ENCODE measurements around the gene GPAM.

The GPAM gene

DNA sequence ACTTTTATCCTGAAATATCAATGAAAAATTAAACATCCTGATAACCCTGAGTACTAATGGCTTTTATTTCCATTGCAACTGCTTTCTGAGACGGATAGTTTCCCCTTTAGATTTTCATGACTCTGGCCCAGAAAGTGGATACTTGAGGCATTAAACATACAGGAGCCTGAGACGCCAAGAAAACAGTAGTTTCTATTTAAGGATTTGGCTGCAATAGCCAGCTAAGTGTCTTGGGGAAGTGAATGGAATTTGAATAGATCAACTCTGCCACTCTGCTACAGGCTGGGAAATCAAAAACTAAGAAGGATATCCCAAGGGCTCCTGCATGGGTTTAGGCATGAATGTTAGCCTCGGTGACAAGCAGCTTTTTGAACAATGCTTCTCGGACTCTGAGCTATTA lies 24.7 kb upstream of the GPAM start:
- H4K20me1 ChIP-seq (ENCODE audit: insufficient read depth, low read length), result no peaks in the 10 kb centered on the region
- H3K27ac ChIP-seq (ENCODE audit: low read length), result no peak overlapping the region
- H3F3A ChIP-seq (ENCODE audit: insufficient read depth, low read length), result no peaks in the 10 kb centered on the region
- H3K4me3 ChIP-seq (ENCODE audit: low read length), result no peak overlapping the region
- H2AFZ ChIP-seq (ENCODE audit: low read length), result no peak overlapping the region
- no peaks in the 10 kb centered on the region for H3K9me2 ChIP-seq (replicated peaks; ENCODE audit: insufficient read depth, low read length)
- no peaks in the 10 kb centered on the region for H3K36me3 ChIP-seq (replicated peaks; ENCODE audit: insufficient read depth, low read length)
- no peak overlapping the region for H3K4me2 ChIP-seq (ENCODE audit: low read depth, low read length)
- H3K79me2 ChIP-seq (ENCODE audit: low read length), result no peaks in the 10 kb centered on the region
- no peaks in the 10 kb centered on the region for H3K4me1 ChIP-seq (ENCODE audit: low read length)
- no peak overlapping the region for H3K9ac ChIP-seq (ENCODE audit: low read length)
- H3K9me3 ChIP-seq (replicated peaks; ENCODE audit: insufficient read depth, low read length), result no peaks in the 10 kb centered on the region
- TF ChIP-seq, protein P1, sequence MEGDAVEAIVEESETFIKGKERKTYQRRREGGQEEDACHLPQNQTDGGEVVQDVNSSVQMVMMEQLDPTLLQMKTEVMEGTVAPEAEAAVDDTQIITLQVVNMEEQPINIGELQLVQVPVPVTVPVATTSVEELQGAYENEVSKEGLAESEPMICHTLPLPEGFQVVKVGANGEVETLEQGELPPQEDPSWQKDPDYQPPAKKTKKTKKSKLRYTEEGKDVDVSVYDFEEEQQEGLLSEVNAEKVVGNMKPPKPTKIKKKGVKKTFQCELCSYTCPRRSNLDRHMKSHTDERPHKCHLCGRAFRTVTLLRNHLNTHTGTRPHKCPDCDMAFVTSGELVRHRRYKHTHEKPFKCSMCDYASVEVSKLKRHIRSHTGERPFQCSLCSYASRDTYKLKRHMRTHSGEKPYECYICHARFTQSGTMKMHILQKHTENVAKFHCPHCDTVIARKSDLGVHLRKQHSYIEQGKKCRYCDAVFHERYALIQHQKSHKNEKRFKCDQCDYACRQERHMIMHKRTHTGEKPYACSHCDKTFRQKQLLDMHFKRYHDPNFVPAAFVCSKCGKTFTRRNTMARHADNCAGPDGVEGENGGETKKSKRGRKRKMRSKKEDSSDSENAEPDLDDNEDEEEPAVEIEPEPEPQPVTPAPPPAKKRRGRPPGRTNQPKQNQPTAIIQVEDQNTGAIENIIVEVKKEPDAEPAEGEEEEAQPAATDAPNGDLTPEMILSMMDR (IDR thresholded peaks at IDR 0.05; ENCODE audit: low read length), result no peak
- no peak for TF ChIP-seq EZH2 (optimal IDR thresholded peaks at IDR 0.05; ENCODE audit: low read depth, low read length)
- TF ChIP-seq EZH2phosphoT487 (IDR thresholded peaks at IDR 0.05; ENCODE audit: low read length), result no peak
- DNase-seq, result no peak
- H3K27me3 ChIP-seq (replicated peaks; ENCODE audit: insufficient read depth, low read length), result no peaks in the 10 kb centered on the region

DNA sequence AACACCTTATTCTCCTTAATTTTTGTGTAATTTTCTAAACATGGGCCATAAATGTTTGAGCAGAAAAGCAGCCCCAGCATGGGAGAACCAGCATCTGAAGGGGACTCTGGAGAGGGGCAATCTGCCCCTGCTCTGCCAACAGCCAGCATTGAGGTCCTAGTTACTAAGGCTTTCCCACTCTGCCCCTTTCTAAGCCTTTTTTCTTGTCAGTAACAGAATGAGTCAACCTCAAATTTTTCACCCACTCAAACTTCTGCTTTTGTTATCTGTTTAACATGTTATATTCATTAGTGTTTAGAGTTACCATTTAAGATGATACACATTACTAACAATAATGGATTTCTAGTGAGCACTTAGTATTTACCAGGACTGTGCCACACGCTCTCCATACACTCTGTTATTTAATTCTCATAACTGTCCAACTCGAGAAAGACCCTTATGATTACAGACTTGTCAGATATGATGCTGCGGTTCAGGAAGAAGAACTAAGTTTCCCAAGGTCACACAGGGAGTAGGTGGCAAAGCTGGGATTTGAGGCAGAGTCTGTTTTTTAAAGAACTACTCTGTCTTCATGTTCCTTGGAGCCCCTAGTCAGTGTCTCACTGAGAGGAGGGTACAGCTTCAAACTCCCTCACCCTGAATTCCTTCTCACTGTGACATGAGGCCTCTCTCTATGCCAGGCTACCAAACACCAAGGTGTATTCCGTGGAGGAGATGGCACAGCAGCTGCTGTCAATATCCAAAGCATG lies 19.9 kb upstream of the GPAM start:
- Histone ChIP-seq H3F3A (ENCODE audit: insufficient read depth, low read length) (no peaks in the 10 kb centered on the region), H3K36me3 (replicated peaks; ENCODE audit: insufficient read depth, low read length) (no peaks in the 10 kb centered on the region), H3K4me3 (ENCODE audit: low read length) (no peak overlapping the region), H3K27me3 (replicated peaks; ENCODE audit: insufficient read depth, low read length) (no peaks in the 10 kb centered on the region), H2AFZ (ENCODE audit: low read length) (no peak overlapping the region), H3K9ac (ENCODE audit: low read length) (no peak overlapping the region), H3K27ac (ENCODE audit: low read length) (no peak overlapping the region), H3K9me3 (replicated peaks; ENCODE audit: insufficient read depth, low read length) (no peaks in the 10 kb centered on the region), H3K9me2 (replicated peaks; ENCODE audit: insufficient read depth, low read length) (no peaks in the 10 kb centered on the region), H3K4me1 (ENCODE audit: low read length) (no peaks in the 10 kb centered on the region), H3K79me2 (ENCODE audit: low read length) (no peaks in the 10 kb centered on the region), H3K4me2 (ENCODE audit: low read depth, low read length) (no peak overlapping the region), H4K20me1 (ENCODE audit: insufficient read depth, low read length) (no peaks in the 10 kb centered on the region)
- DNase-seq, result no peak
- no peak for TF ChIP-seq EZH2 (optimal IDR thresholded peaks at IDR 0.05; ENCODE audit: low read depth, low read length)
- TF ChIP-seq, protein P1 (IDR thresholded peaks at IDR 0.05; ENCODE audit: low read length), result no peak
- no peak for TF ChIP-seq EZH2phosphoT487 (IDR thresholded peaks at IDR 0.05; ENCODE audit: low read length)

DNA sequence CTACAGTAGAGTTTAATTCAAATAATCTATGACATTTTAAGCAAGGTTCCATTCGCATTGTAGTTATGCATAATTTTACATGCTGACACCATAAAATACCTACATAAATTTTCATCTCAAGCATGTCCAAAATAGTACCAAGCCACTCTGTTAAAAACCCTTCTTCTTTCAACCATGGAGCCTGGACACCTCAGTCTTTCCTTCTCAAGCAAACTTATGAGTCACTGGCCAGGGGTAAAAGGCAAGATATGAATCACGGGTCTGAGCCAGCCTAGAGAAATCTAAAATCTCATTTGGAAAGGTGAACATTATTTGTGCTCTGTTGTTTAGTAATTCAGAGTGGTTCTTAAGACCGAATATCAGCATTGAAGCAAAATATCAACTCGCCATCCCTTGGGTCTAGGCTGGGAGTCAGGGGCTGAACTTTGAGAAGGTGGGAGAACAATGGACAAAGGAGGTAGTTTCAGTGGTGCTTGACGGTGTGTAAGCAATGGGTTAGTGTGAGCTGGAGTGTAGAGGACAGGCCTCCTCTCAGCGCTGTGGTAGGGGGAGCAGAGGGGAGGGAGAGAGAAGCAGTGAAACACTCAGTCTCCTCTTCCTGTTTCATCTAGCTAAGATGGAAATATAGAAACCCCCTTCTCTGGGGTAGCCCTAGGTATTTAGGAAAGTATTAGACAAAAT lies 19.1 kb upstream of the GPAM start:
- H4K20me1 ChIP-seq (ENCODE audit: insufficient read depth, low read length), result no peaks in the 10 kb centered on the region
- H3K9me3 ChIP-seq (replicated peaks; ENCODE audit: insufficient read depth, low read length), result no peaks in the 10 kb centered on the region
- H3K27ac ChIP-seq (ENCODE audit: low read length), result no peak overlapping the region
- H2AFZ ChIP-seq (ENCODE audit: low read length), result no peak overlapping the region
- no peak for DNase-seq
- H3K4me3 ChIP-seq (ENCODE audit: low read length), result no peak overlapping the region
- H3K9me2 ChIP-seq (replicated peaks; ENCODE audit: insufficient read depth, low read length), result no peaks in the 10 kb centered on the region
- H3K4me2 ChIP-seq (ENCODE audit: low read depth, low read length), result no peak overlapping the region
- H3F3A ChIP-seq (ENCODE audit: insufficient read depth, low read length), result no peaks in the 10 kb centered on the region
- H3K79me2 ChIP-seq (ENCODE audit: low read length), result no peaks in the 10 kb centered on the region
- H3K4me1 ChIP-seq (ENCODE audit: low read length), result no peaks in the 10 kb centered on the region
- no peak overlapping the region for H3K9ac ChIP-seq (ENCODE audit: low read length)
- no peaks in the 10 kb centered on the region for H3K27me3 ChIP-seq (replicated peaks; ENCODE audit: insufficient read depth, low read length)
- H3K36me3 ChIP-seq (replicated peaks; ENCODE audit: insufficient read depth, low read length), result no peaks in the 10 kb centered on the region
- TF ChIP-seq EZH2phosphoT487 (IDR thresholded peaks at IDR 0.05; ENCODE audit: low read length) (no peak), EZH2 (optimal IDR thresholded peaks at IDR 0.05; ENCODE audit: low read depth, low read length) (no peak)
- TF ChIP-seq, protein P1 (IDR thresholded peaks at IDR 0.05; ENCODE audit: low read length), result no peak

Measured in MM.1S (cell line).